Body of pancreas (tissue), 4 donors: ENCODE data around the gene LTB4R2.

ENCODE experiments used
- POLR2A ChIP-seq, 3 donors: fragments of 450-650 bp; IDR thresholded peaks; one replicate each; pipeline ENCODE4 v1.6.1; 2016; ENCODE audit warnings: antibody characterized with exemption in 3 of 3, mild to moderate bottlenecking in 2 of 3
- TF ChIP-seq, protein P1 (sequence below), 7 experiments: fragments of 450-650 bp in 4 of 7; fragments of 200-600 bp in 3 of 7; sonication (generic) in 3 of 7; IDR thresholded peaks; one replicate each; pipeline ENCODE4 v1.5.1; 2016 to 2019; ENCODE audit warnings: antibody characterized with exemption in 7 of 7

DNA sequence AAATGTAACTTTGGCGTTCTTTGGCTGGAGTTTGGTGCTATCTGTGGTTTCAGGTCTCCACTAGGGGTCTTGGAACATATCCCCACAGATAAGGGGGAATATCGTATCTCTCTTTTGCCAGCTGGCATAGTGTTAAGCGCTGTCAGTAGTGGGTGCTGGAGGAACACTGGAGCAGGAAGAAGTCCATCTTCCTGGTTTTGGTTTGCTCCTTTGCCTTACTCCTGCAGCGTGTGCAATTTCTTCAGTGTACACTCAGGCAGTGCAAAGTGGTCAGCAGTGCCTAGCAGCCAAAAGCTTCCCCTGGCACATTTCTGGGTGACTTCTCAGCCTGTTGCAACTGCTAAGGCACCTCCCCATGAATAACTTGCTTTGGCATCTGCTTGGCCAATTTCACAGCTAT lies 41.6 kb downstream of the LTB4R2 start:
- TF ChIP-seq, protein P1, sequence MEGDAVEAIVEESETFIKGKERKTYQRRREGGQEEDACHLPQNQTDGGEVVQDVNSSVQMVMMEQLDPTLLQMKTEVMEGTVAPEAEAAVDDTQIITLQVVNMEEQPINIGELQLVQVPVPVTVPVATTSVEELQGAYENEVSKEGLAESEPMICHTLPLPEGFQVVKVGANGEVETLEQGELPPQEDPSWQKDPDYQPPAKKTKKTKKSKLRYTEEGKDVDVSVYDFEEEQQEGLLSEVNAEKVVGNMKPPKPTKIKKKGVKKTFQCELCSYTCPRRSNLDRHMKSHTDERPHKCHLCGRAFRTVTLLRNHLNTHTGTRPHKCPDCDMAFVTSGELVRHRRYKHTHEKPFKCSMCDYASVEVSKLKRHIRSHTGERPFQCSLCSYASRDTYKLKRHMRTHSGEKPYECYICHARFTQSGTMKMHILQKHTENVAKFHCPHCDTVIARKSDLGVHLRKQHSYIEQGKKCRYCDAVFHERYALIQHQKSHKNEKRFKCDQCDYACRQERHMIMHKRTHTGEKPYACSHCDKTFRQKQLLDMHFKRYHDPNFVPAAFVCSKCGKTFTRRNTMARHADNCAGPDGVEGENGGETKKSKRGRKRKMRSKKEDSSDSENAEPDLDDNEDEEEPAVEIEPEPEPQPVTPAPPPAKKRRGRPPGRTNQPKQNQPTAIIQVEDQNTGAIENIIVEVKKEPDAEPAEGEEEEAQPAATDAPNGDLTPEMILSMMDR (IDR thresholded peaks at IDR 0.05): no peak
- TF ChIP-seq POLR2A (IDR thresholded peaks at IDR 0.05): no peak
